DOHH2 (cell line): ENCODE data around the gene RPL28.

Experiments
- CTCF ChIP-seq: fragments of 200-600 bp; sonication (generic); IDR thresholded peaks from one replicate; pipeline ENCODE4 v1.5.1; 2014; ENCODE audit warnings: antibody characterized with exemption, mild to moderate bottlenecking, low read depth, low read length; ENCODE audit not compliant: poor library complexity, severe bottlenecking
- EZH2phosphoT487 ChIP-seq: fragments of 200-600 bp; sonication (generic); IDR thresholded peaks from 2 replicates; pipeline ENCODE4 v1.6.1; 2017; ENCODE audit warnings: borderline replicate concordance, mild to moderate bottlenecking, antibody characterized with exemption, low read length, moderate library complexity, mixed read lengths

- TF ChIP-seq CTCF: no peak
- TF ChIP-seq EZH2phosphoT487: no peak
These were observed 26.5 kb upstream of the RPL28 start for GRCh38 chr19:55358943-55359908.
